ENCODE measurements around the gene ZMIZ2. TPM values are rescaled to one million over a fixed set of nuclear protein-coding genes. Genes with fewer than 3 reads are reported as not detected.

ZMIZ2 gene
- total RNA-seq, 2 donors from 2014 or later = 85.6 to 98.2 TPM

- no peaks in the 10 kb centered on the region for H3K4me1 ChIP-seq (ENCODE audit: control insufficient read depth, insufficient read depth, low read length)
- no peak overlapping the region for H3K27ac ChIP-seq (ENCODE audit: low read depth, low read length)
- Mint-ChIP-seq H3K9me3 (no peaks in the 10 kb centered on the region), H3K4me3 (no peak overlapping the region), H3K27ac (no peak overlapping the region), H3K36me3 (ENCODE audit: low read depth) (no peaks in the 10 kb centered on the region), H3K27me3 (ENCODE audit: insufficient read depth) (no peaks in the 10 kb centered on the region), H3K4me1 (no peaks in the 10 kb centered on the region)
- no peak for TF ChIP-seq CTCF (conservative IDR thresholded peaks at IDR 0.05)
- 80 to 91% methylated on average over 1 of the region's 1 CpG for WGBS, 2 experiments (ENCODE audit: insufficient coverage in 1 of 2, insufficient read length in 1 of 2)
- no peaks in the 10 kb centered on the region for H3K9me3 ChIP-seq (ENCODE audit: control insufficient read depth, low read length)
- no peak overlapping the region for H3K4me3 ChIP-seq (ENCODE audit: low read length)
- H3K36me3 ChIP-seq (ENCODE audit: control insufficient read depth, insufficient read depth, low read length) = no peaks in the 10 kb centered on the region
- DNase-seq = no peak
- no peak overlapping the region for H3K9ac ChIP-seq (ENCODE audit: extremely low read depth, low read length, poor library complexity, severe bottlenecking)
- H3K27me3 ChIP-seq (ENCODE audit: control insufficient read depth, insufficient read depth, low read length, poor library complexity, severe bottlenecking) = no peaks in the 10 kb centered on the region
Measured at GRCh38 chr7:44743750-44744149, 4.9 kb upstream of the ZMIZ2 start.

DNA sequence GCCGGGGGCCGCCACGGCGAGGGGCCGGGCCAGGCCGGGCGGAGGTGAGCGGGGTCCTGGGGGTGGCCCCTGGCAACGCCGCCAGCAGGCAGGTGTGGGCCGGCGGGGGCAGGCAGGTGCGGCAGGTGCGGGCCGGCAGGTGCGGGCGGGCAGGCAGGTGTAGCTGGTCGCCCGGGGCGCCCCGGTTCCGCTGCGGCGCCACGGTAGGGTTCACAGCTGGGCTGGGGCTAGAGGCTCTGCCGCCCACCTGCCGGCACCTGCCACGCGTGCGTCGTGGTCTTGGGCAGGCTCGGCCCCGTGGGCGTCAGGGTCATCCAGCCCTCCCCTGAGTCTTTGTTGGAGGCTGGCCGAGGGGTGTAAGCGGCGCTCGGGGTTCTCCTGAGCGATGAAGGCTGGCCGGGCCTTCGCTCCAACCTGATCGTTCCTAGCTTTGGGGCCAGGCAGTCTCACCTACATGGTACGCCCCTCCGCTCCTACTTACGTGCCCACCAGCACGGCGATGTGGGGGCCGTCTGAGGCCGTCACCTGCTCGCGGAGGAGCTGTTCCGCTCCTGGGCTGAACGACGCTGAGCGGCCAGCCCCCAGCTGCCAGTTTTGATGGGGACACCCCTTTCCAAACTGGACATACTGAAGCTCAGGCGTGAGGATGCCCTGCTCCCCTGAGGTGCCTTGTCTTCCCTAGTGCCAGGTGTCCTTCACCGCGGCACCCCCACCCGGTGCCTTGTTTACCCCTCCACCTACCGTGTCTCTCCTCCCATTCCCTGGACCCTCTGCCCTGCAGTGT, 493 bp downstream of the ZMIZ2 start:
- Mint-ChIP-seq H3K36me3 (ENCODE audit: low read depth) (peaks cover 8% of the 10 kb centered on the region), H3K27me3 (ENCODE audit: insufficient read depth) (no peaks in the 10 kb centered on the region), H3K9me3 (no peaks in the 10 kb centered on the region), H3K4me3 (peak overlapping the region; percentile 80), H3K4me1 (peaks cover 14% of the 10 kb centered on the region), H3K27ac (peak overlapping the region; percentile 0)
- H3K27ac ChIP-seq (ENCODE audit: low read depth, low read length) = peak overlapping the region; percentile 38
- peak; percentile 58 for DNase-seq
- H3K4me1 ChIP-seq (ENCODE audit: control insufficient read depth, insufficient read depth, low read length) = no peaks in the 10 kb centered on the region
- peak overlapping the region; percentile 84 for H3K4me3 ChIP-seq (ENCODE audit: low read length)
- no peak for TF ChIP-seq CTCF (conservative IDR thresholded peaks at IDR 0.05)
- no peaks in the 10 kb centered on the region for H3K27me3 ChIP-seq (ENCODE audit: control insufficient read depth, insufficient read depth, low read length, poor library complexity, severe bottlenecking)
- peak overlapping the region; percentile 39 for H3K9ac ChIP-seq (ENCODE audit: extremely low read depth, low read length, poor library complexity, severe bottlenecking)
- no peaks in the 10 kb centered on the region for H3K36me3 ChIP-seq (ENCODE audit: control insufficient read depth, insufficient read depth, low read length)
- H3K9me3 ChIP-seq (ENCODE audit: control insufficient read depth, low read length) = no peaks in the 10 kb centered on the region
- WGBS, 2 experiments (ENCODE audit: insufficient coverage in 1 of 2, insufficient read length in 1 of 2) = 2 to 10% methylated on average over 10 to 60 of the region's 60 CpGs

GRCh38 chr7:44749992-44750391, 1.3 kb downstream of the ZMIZ2 start:
- peaks cover 14% of the 10 kb centered on the region for H3K4me1 Mint-ChIP-seq
- H3K27ac Mint-ChIP-seq = no peak overlapping the region
- H3K36me3 Mint-ChIP-seq (ENCODE audit: low read depth) = peaks cover 8% of the 10 kb centered on the region
- TF ChIP-seq CTCF (conservative IDR thresholded peaks at IDR 0.05) = no peak
- no peaks in the 10 kb centered on the region for H3K27me3 ChIP-seq (ENCODE audit: control insufficient read depth, insufficient read depth, low read length, poor library complexity, severe bottlenecking)
- no peaks in the 10 kb centered on the region for H3K9me3 Mint-ChIP-seq
- H3K4me1 ChIP-seq (ENCODE audit: control insufficient read depth, insufficient read depth, low read length) = no peaks in the 10 kb centered on the region
- peak overlapping the region; percentile 84 for H3K4me3 ChIP-seq (ENCODE audit: low read length)
- H3K9ac ChIP-seq (ENCODE audit: extremely low read depth, low read length, poor library complexity, severe bottlenecking) = no peak overlapping the region
- no peak for DNase-seq
- peak overlapping the region; percentile 80 for H3K4me3 Mint-ChIP-seq
- H3K36me3 ChIP-seq (ENCODE audit: control insufficient read depth, insufficient read depth, low read length) = no peaks in the 10 kb centered on the region
- H3K9me3 ChIP-seq (ENCODE audit: control insufficient read depth, low read length) = no peaks in the 10 kb centered on the region
- WGBS, 2 experiments (ENCODE audit: insufficient coverage in 1 of 2, insufficient read length in 1 of 2) = 91 to 94% methylated on average over 2 of the region's 2 CpGs
- H3K27ac ChIP-seq (ENCODE audit: low read depth, low read length) = no peak overlapping the region
- no peaks in the 10 kb centered on the region for H3K27me3 Mint-ChIP-seq (ENCODE audit: insufficient read depth)
